Astrocyte (in vitro differentiated cells and primary cell): ENCODE measurements around the gene CLCF1.

Experiments used
- EZH2 ChIP-seq: IDR thresholded peaks from 2 replicates; pipeline ENCODE4 v1.6.1; 2012; ENCODE audit warnings: mild to moderate bottlenecking, low read length, inconsistent platforms; ENCODE audit not compliant: insufficient read depth
- TF ChIP-seq, protein P1 (sequence below): IDR thresholded peaks from 2 replicates; pipeline ENCODE4 v1.5.1; 2011; ENCODE audit warnings: low read depth, mild to moderate bottlenecking, inconsistent platforms, low read length, moderate library complexity; ENCODE audit not compliant: insufficient read depth

DNA sequence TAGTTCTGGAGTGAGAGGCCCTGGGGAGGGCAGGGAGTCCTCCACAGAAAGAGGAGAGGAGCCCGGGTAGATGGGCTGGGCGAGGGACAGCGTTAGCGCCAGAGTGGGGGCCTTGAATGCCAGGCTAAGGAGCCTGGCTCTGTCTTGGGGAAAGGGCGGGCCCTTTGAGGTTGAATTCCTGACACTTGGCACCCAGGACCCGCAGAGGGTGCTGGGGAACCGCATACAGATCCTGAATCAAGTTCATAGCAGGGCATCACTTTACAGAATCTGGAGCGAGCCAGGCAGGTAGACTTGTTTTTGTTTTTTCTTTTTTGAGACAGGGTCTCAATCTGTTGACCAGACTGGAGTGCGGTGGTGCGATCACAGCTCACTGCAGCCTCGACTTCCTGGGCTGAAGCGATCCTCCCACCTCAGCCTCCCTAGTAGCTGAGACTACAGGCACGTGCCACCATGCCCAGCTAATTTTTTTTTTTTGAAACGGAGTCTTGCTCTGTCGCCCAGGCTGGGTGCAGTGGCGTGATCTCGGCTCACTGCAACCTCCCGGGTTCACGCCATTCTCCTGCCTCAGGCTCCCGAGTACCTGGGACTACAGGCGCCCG lies 48.1 kb upstream of the CLCF1 start:
- TF ChIP-seq, protein P1, sequence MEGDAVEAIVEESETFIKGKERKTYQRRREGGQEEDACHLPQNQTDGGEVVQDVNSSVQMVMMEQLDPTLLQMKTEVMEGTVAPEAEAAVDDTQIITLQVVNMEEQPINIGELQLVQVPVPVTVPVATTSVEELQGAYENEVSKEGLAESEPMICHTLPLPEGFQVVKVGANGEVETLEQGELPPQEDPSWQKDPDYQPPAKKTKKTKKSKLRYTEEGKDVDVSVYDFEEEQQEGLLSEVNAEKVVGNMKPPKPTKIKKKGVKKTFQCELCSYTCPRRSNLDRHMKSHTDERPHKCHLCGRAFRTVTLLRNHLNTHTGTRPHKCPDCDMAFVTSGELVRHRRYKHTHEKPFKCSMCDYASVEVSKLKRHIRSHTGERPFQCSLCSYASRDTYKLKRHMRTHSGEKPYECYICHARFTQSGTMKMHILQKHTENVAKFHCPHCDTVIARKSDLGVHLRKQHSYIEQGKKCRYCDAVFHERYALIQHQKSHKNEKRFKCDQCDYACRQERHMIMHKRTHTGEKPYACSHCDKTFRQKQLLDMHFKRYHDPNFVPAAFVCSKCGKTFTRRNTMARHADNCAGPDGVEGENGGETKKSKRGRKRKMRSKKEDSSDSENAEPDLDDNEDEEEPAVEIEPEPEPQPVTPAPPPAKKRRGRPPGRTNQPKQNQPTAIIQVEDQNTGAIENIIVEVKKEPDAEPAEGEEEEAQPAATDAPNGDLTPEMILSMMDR, result no peak
- TF ChIP-seq EZH2, result no peak
